Neural cell (in vitro differentiated cells): ENCODE measurements around the gene ATPAF2. TPM values are rescaled to one million over a fixed set of nuclear protein-coding genes. Genes with fewer than 3 reads are reported as not detected.

ENCODE experiments used
- H2AFZ ChIP-seq: fragments of 200-600, 300-800 bp; sonication (generic), shearing (Covaris generic); 2 replicates; pipeline ENCODE4 v1.6.0; 2014; ENCODE audit warnings: low read depth, mild to moderate bottlenecking, antibody characterized with exemption, low read length, moderate library complexity
- H3F3A ChIP-seq: fragments of 200-600 bp; shearing (Covaris generic); 2 replicates; pipeline ENCODE4 v1.6.1; 2016; ENCODE audit warnings: mild to moderate bottlenecking, moderate library complexity, mixed read lengths, antibody characterized with exemption, low read length; ENCODE audit not compliant: insufficient read depth, poor library complexity, severe bottlenecking
- H3K27ac ChIP-seq: fragments of 200-600, 300-800 bp; sonication (generic), shearing (Covaris generic); 2 replicates; pipeline ENCODE4 v1.5.1; 2014; ENCODE audit warnings: mild to moderate bottlenecking, low read length, moderate library complexity
- H3K27me3 ChIP-seq: fragments of 300-800, 200-600 bp; sonication (generic), shearing (Covaris generic); 2 replicates; pipeline ENCODE4 v1.6.0; 2014; ENCODE audit warnings: mild to moderate bottlenecking, low read depth, low read length, moderate library complexity; ENCODE audit not compliant: insufficient read depth
- H3K36me3 ChIP-seq: fragments of 300-800, 200-600 bp; sonication (generic), shearing (Covaris generic); 2 replicates; pipeline ENCODE4 v1.5.1; 2014; ENCODE audit warnings: mild to moderate bottlenecking, antibody characterized with exemption, low read length, moderate library complexity; ENCODE audit not compliant: insufficient read depth
- H3K4me2 ChIP-seq: fragments of 300-800, 200-600 bp; sonication (generic), shearing (Covaris generic); 2 replicates; pipeline ENCODE4 v1.6.0; 2014; ENCODE audit warnings: mild to moderate bottlenecking, low read length
- H3K4me3 ChIP-seq: fragments of 300-800, 200-600 bp; sonication (generic), shearing (Covaris generic); 2 replicates; pipeline ENCODE4 v1.5.1; 2014; ENCODE audit warnings: mild to moderate bottlenecking, low read length, moderate library complexity
- H3K79me2 ChIP-seq: fragments of 200-600 bp; shearing (Covaris generic); replicated peaks from 2 replicates; pipeline ENCODE4 v1.6.0; 2014; ENCODE audit warnings: mild to moderate bottlenecking, low read length, moderate library complexity; ENCODE audit not compliant: insufficient read depth
- H3K9ac ChIP-seq: fragments of 300-800, 200-600 bp; sonication (generic), shearing (Covaris generic); 2 replicates; pipeline ENCODE4 v1.6.1; 2016; ENCODE audit warnings: mild to moderate bottlenecking, low read length, mixed read lengths
- H3K9me2 ChIP-seq: fragments of 200-600 bp; shearing (Covaris generic); 2 replicates; pipeline ENCODE4 v1.6.1; 2016; ENCODE audit warnings: mild to moderate bottlenecking, low read length, mixed read lengths; ENCODE audit not compliant: insufficient read depth
- H3K9me3 ChIP-seq: fragments of 200-600, 300-800 bp; sonication (generic), shearing (Covaris generic); 2 replicates; pipeline ENCODE4 v1.6.1; 2016; ENCODE audit warnings: mild to moderate bottlenecking, mixed run types, low read length, moderate library complexity, mixed read lengths
- H4K20me1 ChIP-seq: fragments of 200-600 bp; shearing (Covaris generic); 2 replicates; pipeline ENCODE4 v1.6.1; 2016; ENCODE audit warnings: mild to moderate bottlenecking, mixed run types; ENCODE audit not compliant: insufficient read depth
- CTCF ChIP-seq: fragments of 450-650 bp; IDR thresholded peaks from 2 replicates; pipeline ENCODE4 v1.5.1; 2014; ENCODE audit warnings: antibody characterized with exemption, mild to moderate bottlenecking, moderate library complexity; ENCODE audit not compliant: poor library complexity, severe bottlenecking
- EP300 ChIP-seq: fragments of 450-650 bp; conservative IDR thresholded peaks from 2 replicates; pipeline ENCODE4 v1.6.1; 2014; ENCODE audit warnings: antibody characterized with exemption, mild to moderate bottlenecking, moderate library complexity; ENCODE audit not compliant: poor library complexity, severe bottlenecking
- EZH2 ChIP-seq: fragments of 200-600, 300-800 bp; shearing (Covaris generic), sonication (generic); IDR thresholded peaks from 2 replicates; pipeline ENCODE4 v1.6.1; 2014; ENCODE audit warnings: antibody characterized with exemption, low read length, borderline replicate concordance, mild to moderate bottlenecking; ENCODE audit not compliant: insufficient read depth, poor library complexity, severe bottlenecking
- MXI1 ChIP-seq: fragments of 450-650 bp; conservative IDR thresholded peaks from 2 replicates; pipeline ENCODE4 v1.6.1; 2014; ENCODE audit warnings: antibody characterized with exemption, mild to moderate bottlenecking; ENCODE audit not compliant: poor library complexity, severe bottlenecking
- POLR2AphosphoS5 ChIP-seq: IDR thresholded peaks from 2 replicates; pipeline ENCODE4 v1.6.1; 2012
- RAD21 ChIP-seq: fragments of 450-650 bp; conservative IDR thresholded peaks from 2 replicates; pipeline ENCODE4 v1.6.1; 2014; ENCODE audit warnings: antibody characterized with exemption, mild to moderate bottlenecking, moderate library complexity
- REST ChIP-seq: IDR thresholded peaks from 2 replicates; pipeline ENCODE4 v1.6.1; 2012; ENCODE audit warnings: borderline replicate concordance
- SMC3 ChIP-seq: fragments of 450-650 bp; conservative IDR thresholded peaks from 2 replicates; pipeline ENCODE4 v1.6.1; 2014; ENCODE audit warnings: antibody characterized with exemption, mild to moderate bottlenecking, moderate library complexity; ENCODE audit not compliant: poor library complexity
- TAF1 ChIP-seq: IDR thresholded peaks from 2 replicates; pipeline ENCODE4 v1.6.1; 2012; ENCODE audit warnings: low read depth
- polyA plus RNA-seq: library from polyadenylated mRNA; depleted of rRNA; stranded (reverse); fragments of >200 nt; gene quantifications from 2 replicates; pipeline ENCODE4 v1.2.3, GENCODE V29; 2014

ATPAF2 gene
- polyA plus RNA-seq, 1 donor from 2014 or later = 33.3 TPM

- TF ChIP-seq REST = no peak
Observed at GRCh38 chr17:18037486-18037885, 1.5 kb downstream of the ATPAF2 start (continued).

- Histone ChIP-seq H3K79me2 (peaks cover 33% of the 10 kb centered on the region), H3K4me3 (no peak overlapping the region), H3K9me3 (no peaks in the 10 kb centered on the region), H3K9me2 (no peaks in the 10 kb centered on the region), H3K4me2 (no peak overlapping the region), H3K27ac (no peak overlapping the region), H3K36me3 (no peaks in the 10 kb centered on the region), H4K20me1 (no peaks in the 10 kb centered on the region), H3F3A (no peaks in the 10 kb centered on the region), H3K27me3 (no peaks in the 10 kb centered on the region), H2AFZ (no peak overlapping the region), H3K9ac (no peak overlapping the region)
- TF ChIP-seq REST (no peak), SMC3 (no peak), CTCF (no peak), POLR2AphosphoS5 (no peak), RAD21 (no peak), EP300 (no peak), TAF1 (no peak), EZH2 (no peak), MXI1 (no peak)
Observed at GRCh38 chr17:18035704-18036103, 3.3 kb downstream of the ATPAF2 start.
